Mucosa of gallbladder (tissue), 1 donor: Measurements from ENCODE around the gene TMEM98. TPM values are rescaled to one million over a fixed set of nuclear protein-coding genes. Genes with fewer than 3 reads are reported as not detected.
A peak's percentile ranks its signal among the peaks of the same experiment; 100 is the strongest.
"Not testable (repeated sequence)": the region's sequence is repeated elsewhere in the genome, so short reads cannot be mapped to it uniquely, and the experiment has no call there.

Source experiments
- DNase-seq: peaks from one replicate; pipeline ENCODE4 v3.0.0-alpha.2; 2020; ENCODE audit warnings: low spot score
- total RNA-seq: library from RNA; stranded (reverse); gene quantifications from one replicate; pipeline ENCODE4 v1.2.1, GENCODE V29; 2021
- donor health status: DM: no; HTN: no; CAD: no.

TMEM98 gene
- total RNA-seq, 1 donor from 2014 or later, result 153 TPM

DNA sequence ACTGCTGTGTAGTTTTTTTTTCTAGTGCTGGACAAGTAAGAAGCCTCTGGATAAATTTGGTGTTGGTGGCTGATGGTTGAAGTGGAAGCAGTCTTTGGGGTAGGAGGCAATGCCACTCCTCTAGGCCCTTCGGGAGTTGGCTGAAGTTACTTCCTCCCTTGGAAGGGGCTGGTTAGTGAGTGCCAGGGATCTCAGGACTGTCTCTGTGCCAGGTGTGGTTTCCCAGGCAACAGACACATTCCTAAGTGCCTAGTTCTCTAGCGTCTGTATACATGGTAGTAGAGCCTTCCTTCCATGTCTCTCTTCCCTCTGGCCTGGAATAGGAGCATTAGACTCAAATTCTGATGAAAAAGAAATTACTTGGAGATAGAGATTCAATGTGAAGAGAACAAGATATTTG lies 15.3 kb downstream of the TMEM98 start:
- DNase-seq, result no peak

DNA sequence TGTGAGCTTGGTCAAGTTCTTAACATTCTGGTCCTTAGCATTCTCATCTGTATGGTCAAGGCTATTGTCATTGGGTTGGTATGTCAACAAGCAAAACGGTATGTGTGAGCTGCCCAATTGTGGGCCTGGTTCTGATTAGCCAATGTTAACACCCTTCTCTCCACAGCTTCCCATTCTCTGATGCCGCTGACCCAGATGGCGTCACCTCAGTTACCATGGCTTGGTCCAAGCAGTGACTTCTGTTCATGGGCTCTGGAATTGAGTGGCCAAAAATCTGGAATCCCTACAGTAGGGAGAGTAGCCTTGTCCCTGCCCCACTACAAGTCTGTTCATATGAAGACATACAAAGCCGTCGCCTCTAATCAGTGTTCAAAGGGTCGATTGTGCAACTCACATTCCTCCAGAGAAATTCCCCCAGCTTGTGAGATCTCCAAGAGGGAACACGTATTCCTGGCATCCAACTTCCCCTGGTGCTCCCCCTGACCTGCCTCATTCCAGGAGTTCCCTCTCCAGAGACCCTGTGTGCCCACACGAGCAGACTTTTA lies 15.8 kb downstream of the TMEM98 start:
- peak; percentile 48 for DNase-seq

DNA sequence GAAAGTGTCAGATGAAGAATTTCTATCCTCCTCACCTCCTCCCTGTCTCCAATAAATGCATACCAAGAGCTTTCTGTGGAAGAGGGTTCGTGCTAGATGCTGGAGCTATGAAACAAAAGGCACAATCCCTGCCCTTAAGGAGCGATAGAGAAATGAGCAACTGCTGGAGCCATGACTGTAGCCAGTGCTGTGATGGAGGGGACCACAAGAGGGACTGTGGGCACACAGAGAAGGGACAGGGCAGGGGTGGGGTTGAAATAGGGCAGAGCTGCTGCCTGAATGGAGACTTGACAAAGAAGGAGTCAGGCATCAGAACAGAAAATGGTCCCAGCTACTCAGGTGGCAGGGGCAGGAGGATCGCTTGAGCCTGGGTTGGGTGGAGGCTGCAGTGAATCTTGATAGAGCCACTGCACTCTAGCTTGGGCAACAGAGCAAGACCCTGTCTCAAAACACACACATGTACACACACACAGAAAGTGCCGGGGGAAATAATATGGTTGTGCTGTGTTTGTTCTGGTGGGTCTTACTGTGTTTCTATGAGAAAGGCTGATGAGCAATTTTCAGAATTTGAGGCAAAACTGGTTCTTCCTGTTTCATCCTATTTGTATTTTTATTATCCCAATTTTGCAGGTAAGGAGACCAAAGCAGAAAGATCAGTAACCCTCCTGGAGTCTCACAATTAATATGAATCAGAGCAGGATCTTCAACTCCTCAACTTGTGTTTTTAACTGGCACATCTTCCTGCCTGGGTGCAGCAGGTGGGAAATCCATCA lies 16.5 kb downstream of the TMEM98 start:
- DNase-seq, result no peak

DNA sequence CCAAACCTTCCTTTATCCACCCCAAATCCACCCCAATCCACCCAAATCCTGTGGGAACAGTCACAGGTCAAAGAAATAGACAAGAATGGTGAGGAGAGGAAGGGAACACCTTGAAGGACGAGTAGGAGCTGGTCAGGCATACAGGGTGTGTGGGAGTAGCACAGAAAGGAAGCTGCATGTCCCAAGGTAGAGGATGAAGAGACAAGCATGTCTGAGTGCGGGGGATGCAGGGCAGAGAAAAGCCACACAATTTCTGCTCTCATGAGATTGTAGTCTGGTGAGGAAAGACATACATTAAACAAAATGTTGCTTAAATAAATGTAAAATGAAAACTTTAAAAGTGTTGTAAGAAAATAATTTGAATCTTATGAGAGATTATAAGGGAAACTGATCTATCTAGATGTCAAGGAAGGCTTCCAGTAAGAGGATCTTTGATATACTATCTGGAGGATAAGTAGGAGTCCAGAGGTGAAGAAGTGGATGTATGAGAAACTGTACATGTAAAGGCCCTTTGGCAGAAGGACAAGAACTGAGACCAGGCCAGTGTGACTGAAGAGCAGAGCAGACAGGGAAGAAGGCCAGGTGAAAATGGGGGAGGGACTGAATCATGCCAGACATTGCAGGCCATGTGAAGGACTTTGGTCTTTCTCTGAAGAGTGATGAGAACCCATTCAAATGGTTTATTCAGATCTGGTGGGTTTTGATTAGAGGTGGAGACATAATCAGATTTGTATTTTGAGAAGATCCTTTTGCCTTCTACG lies 18.6 kb downstream of the TMEM98 start:
- DNase-seq, result peak; percentile 52

DNA sequence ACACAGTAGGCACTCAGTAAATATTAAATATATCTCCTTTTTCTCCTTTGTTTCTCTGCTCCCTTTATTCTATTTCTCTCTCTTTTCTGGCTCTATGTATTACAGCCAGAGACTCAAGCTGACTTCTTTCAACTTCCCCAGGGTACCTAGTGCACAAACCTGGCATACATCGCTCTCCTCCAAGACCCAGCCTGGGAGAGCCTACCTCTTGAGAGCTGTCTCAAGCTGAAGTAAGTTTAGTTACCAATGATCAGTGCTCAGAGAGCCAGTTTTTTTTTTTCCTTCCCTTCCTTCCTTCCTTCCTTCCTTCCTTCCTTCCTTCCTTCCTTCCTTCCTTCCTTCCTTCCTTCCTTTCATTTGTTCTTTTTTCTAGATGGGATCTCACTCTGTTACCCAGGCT lies 19.8 kb downstream of the TMEM98 start:
- no peak for DNase-seq

DNA sequence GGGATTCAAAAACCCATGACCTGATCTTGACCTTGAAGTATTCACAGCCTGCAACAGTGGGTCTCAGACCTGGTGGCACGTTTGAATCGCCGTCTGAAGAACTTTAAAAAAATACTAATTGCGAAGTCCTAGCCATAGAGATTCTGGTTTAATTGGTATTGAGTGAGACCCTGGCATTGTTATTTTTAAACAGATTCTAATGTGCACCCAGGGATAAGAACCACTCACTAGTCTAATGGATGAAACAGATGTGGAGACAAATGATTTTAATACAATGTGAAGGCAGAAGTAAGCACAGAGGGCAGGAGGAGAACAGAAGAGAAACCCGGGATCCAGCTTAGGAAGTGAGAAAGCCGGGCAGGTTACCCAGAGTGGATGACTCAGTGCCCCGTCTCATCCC lies 21.2 kb downstream of the TMEM98 start:
- no peak for DNase-seq

DNA sequence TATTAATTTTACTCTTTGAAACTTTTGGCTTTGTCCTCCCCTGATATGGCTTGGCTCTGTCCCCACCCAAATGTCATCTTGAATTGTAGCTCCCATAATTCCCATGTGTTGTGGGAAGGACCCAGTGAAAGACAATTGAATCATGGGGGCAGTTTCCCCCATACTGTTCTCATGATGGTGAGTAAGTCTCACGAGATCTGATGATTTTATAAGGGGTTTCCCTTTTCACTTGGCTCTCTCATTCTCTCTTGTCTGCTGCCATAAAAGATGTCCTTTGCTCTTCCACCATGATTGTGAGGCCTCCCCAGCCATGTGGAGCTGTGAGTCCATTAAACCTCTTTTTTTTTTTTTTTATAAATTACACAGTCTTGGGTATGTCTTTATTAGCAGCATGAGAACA lies 24.5 kb downstream of the TMEM98 start:
- DNase-seq, result not testable (repeated sequence)

DNA sequence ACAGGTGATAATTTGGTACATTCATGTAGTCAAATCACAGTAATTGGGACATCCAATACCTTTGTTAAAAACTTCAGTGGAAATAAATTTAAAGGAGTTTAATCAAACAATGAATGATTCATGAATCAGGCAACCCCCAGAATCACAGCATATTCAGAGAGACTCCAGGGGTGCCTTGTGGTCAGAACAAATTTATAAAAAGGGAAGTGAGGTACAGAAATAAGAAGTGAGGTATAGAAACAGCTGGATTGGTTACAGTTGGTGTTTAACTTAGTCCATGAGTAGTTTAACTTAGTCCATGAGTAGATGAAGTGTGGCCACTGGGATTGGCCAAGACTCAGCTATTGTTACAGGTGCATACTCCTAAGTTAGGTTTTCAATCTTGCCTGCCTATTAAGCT lies 25.1 kb downstream of the TMEM98 start:
- DNase-seq, result no peak

DNA sequence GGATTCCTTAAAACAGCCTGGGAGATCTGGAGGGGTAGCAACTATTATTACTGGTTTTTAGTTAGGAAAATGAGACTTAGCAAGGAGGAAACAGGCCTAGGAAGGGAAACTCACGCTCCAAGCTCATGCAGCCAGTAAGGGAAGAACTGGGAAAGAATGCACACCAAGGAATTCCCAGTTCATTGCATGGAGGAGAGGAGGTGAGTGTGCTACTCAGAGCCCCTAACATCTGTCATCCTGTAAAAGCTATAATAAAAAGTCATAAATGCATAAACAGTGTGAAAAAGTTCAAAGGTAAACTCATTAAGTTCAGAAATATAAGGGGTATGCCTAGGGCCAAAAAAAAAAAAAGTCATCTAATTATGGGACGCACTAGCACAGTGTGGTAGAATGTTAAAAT lies 25.9 kb downstream of the TMEM98 start:
- no peak for DNase-seq

DNA sequence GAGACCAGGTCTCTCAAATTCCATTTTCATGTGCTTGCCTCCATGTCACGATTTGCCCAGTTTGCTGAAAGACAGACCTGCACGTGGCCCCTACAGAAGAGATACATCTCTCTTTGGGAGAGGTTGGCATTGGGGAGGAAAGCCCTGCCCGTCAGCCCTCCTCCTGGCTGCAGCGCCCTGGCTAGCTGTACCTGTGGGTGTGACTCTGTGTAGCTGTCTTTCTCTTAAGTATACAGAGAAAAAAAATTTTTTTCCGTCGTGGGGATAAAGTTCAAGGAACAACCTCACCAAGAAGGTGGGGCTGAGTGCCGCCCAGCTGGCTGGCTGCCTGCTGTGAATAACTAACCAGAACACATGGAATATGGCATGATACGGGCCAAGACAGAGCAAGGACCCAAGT lies 26.5 kb downstream of the TMEM98 start:
- peak; percentile 82 for DNase-seq

DNA sequence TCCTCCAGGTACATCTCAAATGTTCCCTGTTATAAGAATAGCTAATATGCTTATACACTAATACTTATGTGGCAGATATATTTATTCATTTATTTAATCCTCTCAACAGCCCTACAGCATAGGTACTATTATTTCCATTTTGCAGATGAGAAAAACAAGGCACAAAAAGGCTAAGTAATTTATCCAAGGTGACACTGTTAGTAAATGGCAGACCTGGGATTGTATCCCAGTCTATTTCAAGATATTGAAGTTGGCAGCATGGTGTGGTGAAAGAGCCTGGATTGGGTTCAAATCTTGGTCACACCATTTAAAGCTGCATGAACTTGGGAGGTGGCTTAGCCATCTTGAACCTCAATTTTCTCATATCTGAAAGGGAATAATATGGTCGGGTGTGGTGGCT lies 27.2 kb downstream of the TMEM98 start:
- DNase-seq, result no peak

DNA sequence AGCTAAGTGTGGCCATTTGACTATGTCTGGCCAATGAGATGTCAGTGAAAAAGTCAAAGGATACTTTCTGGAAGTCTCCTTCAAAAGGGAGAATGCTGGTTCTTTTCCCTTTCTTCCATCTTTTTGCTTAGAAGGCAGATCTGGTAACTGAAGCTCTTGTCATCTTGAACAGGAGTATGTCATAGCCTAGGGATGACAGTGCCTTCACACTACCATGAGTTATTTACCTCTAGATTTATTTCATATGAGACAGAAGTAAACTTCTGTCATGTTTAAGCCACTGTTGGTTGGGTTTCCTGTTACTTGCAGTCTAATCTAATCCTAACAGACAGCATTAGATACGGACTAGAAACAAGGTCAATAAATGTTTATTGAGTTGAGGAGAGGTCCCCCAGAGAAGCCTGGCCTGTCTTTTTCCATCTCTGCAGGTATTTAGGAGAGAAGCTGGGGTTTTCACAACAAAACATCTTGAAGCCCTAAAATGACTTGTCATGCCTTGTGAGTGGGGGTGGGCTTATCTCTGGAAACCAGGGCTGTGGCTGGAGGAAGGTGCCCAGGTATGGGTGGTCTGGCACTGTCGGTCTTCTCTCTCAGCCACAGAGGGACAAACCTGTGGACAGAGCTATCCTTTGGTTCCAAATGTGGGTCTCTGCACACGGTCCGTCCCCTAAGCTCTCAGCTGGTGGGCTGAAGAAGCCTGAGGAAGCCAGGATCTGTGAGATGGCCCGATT lies 28.5 kb downstream of the TMEM98 start:
- DNase-seq, result no peak

DNA sequence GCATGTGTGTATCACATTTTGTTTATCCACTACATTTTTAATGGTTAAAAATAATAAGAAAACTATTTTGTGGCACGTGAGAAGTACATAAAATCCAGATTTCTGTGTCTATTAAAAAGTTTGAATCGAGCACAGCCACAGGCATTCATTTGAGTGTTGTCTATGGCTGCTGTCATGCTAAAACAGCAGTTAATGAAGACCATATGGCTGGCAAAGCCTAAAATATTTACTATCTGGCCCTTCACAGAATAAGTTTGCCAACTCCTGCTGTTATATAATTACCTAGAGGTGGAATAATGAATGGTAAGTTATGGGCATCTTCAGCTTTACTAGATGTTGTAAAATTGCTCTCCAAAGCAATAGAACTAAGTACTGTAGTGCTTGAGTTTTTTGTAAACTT lies 30.5 kb downstream of the TMEM98 start:
- no peak for DNase-seq

DNA sequence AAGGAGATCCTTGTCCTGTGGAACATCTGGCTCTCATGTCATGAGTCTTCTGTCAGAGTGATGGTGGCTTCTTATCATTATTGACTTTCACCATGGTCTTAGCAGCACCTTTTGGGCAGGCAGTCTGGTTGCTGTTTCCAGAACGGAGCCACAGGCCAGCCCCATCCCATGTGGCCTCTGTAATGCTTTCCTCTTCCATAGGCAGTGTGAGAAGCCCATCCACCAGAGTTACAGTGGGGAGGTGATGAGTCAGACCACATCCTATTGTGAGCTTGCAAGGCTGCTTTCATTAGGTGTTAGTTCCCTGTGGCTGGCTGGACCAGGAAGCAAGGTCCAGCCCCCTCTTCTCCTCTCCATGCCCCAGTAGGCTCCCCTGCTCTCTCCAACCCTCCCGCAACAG lies 32.9 kb downstream of the TMEM98 start:
- DNase-seq, result no peak

DNA sequence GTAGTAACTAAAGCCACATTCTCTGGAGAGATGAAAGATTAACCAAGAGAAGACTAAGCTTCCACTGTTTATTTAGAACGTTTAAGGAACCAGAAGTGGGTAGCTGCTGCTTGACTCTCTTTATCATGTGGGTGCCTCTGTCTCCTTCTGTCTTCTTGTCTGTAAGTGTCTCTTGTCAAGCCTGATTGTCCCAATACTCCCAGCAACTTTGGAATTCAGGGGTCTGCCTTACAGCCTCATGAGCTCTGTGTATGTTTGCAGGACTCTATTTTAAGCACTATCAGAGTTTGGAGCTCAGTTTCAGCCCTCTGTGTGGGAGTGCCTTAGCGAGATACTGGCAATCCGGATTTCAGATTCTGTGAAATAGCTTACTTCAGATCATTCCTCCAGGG lies 34.4 kb downstream of the TMEM98 start:
- no peak for DNase-seq

DNA sequence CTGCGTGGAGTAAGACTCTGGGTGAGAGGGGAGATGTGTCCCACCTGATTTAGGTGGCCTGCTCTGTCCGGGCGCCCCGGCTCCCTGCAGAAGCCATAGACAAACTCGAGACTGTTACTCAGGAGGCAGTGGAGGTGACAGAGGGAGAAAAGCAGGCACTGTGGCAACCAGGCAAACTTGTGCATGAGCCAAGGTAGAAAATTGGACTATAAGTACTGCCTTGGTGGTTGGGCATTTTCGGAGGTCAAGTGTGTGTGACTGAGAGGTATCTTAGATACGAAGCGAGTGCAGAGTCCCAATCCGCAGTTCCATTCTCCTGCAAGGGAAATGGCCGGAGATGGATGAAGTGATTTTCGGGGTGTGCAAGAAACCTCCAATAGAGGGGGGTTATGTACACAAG lies 36.6 kb downstream of the TMEM98 start:
- no peak for DNase-seq

DNA sequence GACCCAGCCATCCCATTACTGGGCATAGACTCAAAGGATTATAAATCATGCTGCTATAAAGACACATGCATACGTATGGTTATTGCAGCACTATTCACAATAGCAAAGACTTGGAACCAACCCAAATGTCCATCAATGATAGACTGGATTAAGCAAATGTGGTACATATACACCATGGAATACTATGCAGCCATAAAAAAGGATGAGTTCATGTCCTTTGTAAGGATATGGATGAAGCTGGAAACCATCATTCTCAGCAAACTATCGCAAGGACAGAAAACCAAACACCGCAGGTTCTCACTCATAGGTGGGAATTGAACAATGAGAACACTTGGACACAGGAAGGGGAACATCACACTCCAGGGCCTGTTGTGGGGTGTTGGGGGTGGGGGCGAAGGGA lies 41.3 kb downstream of the TMEM98 start:
- DNase-seq, result not testable (repeated sequence)

DNA sequence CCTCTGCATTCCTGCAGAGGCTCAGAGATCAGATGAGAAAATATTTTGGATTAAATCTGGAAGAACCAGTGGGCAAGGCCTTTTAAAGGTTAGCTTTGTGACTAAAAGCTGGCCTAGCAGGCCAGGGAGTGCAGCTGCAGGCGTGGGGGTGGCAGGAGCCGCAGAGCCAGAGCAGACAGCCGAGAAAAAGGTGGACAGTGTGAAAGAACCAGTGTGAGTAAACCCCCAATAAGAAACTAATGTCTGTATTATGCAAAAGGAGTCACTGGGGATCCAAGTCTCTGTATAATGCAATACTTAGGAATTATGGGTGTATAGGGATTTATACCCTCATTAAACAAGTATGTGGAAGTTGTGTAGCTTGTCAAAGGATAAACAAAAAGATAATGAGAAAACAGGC lies 42.3 kb downstream of the TMEM98 start:
- no peak for DNase-seq

DNA sequence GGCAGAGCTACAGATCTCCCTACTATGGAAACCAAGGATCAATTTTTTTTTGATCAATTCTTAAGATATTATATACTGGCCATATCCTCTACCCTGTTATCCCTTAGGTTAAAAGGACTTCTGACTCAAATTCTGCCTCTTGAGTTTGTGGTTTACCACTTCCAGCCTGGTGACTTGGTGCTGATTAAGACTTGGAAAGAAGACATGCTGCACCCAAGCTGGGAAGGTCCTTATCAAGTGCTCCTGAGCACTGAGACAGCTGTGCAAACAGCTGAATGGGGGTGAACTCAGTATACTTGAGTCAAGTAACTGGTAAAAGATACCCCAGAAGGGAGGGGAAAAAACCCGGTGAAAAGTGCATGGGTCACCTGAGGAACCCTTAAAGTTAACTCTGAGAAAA lies 43.2 kb downstream of the TMEM98 start:
- DNase-seq, result no peak

DNA sequence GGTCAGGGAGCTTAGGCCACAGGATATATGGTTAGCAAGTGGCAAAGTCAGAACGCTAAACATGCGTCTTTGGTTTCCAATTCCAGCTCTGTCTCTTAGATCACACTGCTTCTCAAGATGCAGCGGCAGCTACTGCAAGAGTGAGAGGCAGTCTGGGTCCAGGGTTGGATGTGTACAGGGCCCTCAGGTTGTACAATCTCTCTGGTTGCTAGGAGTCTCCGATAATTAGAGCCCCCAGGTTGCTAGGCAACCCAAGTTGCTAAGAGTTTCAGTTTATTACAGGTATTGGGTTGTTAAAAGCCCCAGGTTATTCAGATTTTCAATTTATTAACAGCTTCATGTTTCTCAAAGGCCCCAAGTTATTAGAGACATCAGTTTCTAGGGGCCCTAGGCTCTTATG lies 48.2 kb downstream of the TMEM98 start:
- no peak for DNase-seq

DNA sequence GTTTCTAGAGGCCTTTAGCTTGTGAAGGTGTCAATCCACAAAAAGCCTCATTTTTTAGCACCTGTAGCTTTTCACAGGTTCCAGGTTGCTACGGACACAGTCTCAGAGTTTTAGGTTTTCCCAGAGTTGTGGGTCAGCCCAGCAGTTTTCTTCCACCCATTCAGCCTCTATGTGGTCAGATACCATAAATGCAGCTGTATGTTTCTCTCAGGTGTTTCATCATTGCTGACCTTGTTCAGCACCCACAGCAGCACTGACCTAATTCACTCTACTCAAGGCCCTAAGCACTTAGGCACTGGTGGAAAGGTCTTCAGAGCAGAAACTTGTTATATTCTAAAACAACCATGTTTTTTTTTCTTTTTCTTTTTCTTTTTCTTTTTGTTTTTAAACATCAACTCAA lies 48.7 kb downstream of the TMEM98 start:
- no peak for DNase-seq

DNA sequence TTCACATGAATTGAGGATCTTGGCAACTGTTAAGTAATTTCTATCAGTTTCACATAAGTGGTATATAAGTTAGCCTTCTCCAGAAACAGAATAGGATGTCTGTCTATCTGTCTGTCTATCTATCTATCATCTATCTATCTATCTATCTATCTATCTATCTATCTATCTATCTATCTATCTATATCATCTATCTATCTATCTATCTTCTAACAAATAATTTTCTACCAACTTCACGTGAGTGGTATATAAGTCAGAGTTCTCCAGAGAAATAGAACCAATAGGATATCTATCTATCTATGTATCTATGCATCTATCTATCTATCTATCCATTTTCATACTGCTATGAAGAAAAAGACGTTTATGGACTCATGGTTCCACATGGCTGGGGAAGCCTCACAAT lies 52.3 kb downstream of the TMEM98 start:
- DNase-seq, result no peak

DNA sequence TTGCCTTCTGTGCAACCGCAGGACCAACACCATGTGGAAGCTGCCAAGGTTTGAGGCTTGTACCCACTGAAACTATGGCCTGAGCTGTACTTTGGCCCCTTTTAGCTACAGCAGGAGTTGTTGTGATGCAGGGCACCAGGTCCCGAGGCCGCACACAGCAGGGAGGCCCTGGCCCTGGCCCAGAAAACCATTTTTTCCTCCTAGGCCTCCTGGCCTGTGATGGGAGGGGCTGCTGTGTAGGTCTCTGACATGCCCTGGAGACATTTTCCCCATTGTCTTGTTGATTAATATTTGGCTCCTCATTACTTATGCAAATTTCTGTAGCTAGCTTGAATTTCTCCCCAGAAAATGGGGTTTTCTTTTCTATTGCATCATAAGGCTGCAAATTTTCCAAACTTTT lies 53.7 kb downstream of the TMEM98 start:
- not testable (repeated sequence) for DNase-seq
